GM21447 (cell line): ENCODE results near the gene NQO2.

Experiments
- ATAC-seq: cut with Tn5 transposase; IDR thresholded peaks from one replicate; pipeline ENCODE4 v1.9.1; 2021; ENCODE audit not compliant: unreplicated experiment

NQO2 gene, protein sequence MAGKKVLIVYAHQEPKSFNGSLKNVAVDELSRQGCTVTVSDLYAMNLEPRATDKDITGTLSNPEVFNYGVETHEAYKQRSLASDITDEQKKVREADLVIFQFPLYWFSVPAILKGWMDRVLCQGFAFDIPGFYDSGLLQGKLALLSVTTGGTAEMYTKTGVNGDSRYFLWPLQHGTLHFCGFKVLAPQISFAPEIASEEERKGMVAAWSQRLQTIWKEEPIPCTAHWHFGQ

DNA sequence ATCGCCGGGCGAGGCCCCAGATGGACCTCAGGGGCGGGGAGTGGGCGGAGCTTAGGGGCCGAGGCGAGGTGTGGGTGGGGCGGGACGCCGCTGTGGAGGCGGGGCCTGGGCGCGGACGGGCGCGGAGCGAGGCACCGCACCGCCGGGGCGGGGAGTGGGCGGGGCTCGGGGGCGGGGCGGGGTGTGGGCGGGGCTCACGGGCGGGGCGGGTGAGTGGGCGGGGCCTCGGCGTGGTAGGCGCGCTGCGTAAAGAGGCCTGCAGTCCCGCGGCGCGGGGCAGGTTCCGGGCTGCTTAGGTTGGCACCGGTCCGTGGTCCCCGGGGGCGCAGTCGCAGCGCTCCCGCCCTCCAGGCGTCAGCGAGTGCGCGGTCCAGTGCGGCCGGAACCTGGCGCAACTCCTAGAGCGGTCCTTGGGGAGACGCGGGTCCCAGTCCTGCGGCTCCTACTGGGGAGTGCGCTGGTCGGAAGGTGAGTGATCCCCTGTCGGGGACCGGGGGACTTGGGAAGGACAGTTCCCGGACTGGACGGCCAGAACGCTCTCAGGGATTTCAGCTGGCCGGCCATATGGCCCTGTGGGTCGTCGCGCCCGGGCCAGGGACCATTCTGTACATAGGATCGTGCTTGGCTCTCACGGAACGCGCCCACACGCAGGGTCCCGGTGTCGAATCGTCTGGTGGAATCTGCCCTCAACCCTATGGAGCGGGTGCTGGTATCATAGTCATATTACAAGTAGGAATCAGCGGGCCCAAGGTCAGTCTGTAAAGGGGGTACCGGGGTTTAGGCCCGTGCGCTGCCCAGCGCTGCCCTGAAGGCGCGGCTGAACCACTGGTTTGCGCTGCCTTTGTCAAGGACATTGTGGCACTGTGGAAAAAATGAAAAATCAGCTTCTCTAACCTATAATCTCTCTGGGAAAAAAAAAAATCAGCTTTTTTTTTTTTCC is at the start of gene NQO2:
Gene NQO2, plus strand, starts transcription at position 277 of the 940 bp plus-strand sequence. CDS start 6,659 bp downstream, outside the sequence.
- ATAC-seq, result peak; percentile 57

DNA sequence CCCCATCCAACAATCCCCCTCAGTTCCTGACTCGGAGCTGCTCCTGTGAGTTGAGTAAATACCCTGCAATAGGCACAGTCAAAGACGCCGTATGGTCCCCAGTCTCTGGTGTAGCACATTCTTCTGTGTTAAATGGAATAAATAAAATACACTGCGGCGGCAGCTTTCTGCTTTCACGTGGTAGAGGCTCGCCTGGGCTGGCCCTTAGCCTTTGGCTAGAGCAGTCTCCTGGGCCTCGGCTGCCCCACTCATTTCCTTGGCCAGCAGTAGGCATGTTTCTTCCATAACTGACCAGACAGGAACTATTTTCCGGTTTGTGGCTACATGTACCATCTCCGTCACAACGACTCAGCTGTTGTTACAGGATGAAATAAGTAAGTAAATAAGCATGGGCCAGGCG is 49.0 kb upstream of the NQO2 start:
- ATAC-seq, result no peak

DNA sequence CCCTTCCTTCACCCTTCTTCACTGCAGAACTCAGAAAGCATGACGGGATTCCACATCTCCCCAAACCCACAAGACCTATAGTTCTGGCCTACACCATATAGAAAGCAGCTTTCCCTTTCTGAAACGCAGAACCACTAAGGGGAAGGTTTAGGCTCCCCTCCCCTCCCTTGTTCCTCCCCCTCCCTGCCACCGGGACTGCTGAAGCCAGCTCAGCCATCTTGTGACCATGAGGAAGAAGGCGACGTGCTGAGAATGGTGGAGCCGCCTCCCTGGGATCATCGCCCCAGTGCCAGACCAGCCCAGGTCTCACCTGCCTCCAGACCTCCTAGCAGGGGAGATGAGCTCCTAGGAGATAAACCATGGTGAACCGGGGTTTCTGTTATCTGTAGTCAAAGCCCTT is 48.0 kb upstream of the NQO2 start:
- no peak for ATAC-seq

DNA sequence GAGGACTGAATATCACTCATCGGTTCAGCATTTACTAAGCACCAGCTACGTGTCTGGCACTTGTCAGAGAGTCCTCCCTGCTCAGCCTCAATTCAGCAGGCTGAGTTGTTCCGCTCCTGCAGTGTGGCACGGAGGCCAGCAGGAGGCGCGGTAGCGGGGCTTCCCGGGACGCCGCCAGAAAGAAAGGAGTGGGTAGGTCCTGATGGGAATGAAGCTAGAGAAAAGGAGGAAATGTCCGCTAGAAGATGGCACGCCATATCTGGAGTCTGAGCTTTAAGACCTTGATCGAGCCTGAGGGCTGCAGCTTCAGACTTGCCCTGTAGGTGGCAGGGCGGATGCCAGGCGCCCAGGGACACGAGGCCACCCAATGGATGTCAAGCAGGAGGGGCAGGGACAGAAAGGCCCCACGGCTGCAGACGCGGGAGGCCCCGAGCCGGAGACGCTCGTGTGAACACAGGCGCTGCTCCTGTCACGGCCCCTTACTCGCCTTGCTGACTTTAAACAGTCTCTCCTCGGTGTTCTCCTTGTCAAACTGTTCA is 47.1 kb upstream of the NQO2 start:
- ATAC-seq, result no peak

DNA sequence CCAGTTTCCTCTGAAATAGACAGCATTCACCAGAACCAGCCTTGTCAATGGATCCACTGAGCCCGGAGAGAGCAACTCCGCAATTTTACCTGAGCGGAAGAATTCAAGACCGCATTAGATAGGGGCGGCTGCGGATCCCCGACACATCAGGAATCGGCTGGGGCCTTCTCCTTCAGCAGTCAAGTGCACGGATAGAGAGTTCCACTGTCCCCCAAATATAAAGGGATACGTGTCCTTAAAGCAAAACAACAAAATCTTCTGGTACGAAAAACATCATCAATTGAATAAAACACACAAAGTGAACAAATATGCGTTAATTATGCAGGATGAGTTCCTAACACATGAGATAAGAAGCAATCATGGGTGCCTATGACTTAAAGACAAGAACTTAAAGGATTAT is 46.6 kb upstream of the NQO2 start:
- ATAC-seq, result no peak

DNA sequence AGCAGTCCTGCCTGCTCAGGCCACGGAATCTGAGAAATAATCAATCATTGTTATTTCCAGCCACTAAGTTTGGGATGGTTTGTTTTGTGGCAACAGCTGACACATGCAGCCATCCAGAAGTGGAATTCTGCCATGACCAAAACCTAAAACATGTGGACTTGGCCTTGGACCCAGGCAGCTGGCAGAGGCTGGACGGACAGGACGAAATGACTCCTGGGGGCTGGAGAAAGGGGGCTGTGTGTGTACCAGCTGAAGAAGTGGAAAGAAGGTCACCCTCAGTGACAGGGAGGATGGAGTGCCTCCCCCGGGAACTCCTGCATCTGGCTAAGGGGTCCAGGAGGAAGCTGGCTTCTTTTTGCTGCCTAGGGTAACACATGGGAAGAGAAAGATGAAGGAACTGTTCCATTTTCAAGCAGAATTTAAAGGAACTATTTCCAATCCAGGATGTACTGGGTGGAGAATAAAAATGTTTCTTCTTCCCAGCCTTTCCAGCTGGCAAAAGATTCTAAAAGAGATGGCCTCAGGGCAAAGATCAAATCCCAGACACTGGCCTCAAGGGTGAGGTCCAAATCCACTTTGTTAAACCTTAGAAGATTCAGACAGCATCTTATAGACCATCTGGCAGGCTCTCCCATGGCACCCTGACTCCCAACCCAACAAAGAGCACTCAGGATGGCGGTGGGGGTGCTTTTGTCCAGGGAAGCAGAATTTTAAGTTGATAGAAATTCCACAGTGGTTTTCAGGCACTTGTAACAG is 42.6 kb upstream of the NQO2 start:
- ATAC-seq, result no peak

DNA sequence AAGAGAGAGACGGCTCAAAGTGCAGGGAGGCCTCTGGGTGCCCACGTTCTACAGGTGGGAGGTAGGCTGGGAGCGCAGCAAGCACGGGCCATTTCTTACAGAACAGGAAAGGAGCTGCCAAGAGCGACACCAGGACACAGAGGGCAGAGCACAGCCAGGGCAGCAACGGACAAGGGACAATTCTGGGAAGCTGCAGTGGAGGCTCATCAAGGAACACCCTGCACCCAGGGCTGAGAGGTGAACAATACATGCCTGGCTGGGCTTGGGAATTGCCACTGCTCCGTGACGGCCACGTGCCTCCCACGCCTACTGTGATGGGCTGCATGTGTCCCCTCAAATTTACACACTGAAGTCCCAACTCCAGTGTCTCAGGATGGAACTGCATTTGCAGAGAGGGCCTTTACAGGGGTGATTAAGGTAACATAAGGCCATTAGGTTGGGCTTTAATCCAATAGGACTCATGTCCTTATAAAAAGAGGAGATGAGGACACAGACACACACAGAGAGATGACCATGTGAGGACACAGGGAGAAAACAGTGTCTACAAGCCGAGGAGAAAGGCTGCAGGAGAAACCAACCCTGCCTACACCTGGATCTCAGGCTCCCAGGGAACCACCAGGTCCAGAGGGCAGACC is 41.9 kb upstream of the NQO2 start:
- ATAC-seq, result no peak

DNA sequence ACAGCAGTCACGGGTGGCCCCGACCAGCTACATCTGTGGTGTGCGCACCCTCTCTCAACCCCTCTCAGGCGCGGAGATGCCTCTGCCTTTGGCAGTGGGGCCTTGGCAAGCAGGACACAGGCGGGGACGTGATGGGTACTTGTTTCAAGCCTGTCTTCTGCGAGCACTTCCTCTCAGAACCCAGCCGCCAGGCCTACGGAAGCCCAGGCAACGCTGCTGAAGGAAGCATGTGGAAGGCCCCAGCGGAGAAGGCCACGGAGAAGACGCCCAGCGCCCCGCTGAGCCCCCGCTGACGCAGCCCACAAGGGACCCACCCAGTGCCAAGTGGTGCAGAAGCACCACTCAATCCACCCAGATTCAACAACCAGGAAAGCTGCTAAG is 41.4 kb upstream of the NQO2 start:
- ATAC-seq, result no peak

DNA sequence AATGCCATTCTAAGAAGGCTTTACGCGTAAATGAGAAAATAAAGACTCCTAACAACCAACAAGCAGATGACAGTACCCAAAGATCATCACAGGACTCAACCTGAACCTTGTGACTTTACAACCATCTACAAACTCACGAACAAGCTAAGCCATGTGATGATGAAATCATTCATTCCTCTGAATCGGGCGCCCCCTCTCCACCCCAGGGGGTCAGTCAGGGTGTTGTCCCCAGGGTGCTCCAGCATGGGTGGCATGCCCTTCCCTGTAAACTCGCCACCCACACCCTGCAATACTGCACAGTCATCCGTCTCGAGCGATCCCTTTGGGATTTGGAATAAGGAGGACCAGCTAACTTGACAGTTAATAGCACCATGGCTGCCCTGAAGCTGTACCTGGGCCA is 40.9 kb upstream of the NQO2 start:
- no peak for ATAC-seq

DNA sequence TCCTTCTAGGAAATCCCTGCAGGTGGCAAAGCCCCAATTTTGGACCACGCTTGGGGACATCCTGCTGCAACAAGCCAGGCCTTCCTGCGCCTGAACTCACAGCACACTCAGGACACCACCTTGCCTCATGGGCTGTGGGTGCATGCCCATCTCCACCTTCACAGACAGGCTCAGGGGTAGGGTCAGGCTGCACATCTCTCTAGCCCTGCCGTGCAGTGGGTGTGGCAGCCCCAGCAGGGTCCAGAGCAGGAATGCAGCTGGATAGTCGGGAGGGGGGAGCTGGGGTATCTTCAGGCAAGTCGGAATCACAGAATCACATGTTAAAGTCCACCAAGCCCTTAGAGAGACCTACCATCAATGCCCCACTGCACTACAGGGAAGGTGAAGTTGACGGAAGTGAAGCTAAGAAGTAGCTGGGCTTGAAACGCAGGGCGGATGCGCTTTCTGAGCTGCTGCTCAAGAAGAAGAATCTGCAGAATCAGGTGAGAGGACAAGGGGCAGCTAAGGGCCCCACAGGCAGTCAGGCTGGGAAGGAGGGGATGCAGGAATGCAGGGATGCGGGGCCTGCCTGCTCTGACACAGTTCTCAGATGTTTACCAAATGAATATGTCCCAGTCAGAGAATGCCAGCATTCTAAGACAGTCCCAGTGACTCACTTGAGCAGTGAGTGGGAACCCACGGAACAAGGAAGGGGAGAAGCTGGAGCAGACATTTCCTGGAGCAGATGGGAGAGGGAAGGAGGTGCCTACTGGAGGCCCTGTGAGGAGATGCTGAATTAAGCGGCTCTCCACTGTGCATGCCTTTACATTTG is 39.6 kb upstream of the NQO2 start:
- ATAC-seq, result no peak

DNA sequence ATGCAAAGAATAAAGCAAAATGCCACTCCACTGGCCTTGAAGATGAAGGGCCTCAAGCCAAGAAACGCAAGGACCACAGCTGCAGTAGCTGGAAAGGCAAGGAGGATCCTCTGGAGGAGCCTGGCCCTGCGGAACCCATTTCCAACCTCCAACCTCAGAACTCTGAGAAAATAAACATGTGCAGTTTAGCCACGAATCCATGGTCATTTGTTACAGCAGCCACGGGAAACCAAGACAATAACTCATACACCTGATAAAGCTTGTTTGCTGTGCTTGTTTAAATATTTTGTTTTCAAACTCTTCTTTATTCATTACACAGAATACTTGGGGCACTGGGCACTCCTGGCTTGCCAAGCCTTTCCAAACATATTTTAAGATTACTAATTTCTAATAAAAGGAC is 38.8 kb upstream of the NQO2 start:
- no peak for ATAC-seq

DNA sequence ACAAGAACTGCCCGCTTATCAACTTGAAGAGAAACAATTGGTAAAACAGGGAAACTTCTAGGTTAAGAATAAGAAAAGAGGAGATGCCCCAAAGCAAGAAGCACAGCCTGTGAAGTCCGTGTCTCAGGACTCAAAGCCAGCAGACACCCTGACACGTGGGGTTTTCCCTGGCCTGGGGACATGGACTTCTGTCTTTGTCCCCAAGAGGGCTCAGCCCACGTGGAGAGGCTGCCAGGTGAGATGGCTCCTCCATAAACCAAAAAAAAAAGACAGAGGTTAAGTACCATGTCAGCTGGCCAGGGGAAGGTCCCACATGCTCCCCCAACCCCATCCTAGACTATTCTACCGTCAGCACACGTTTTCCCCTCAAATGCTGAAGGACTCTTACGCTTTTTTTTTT is 38.2 kb upstream of the NQO2 start:
- no peak for ATAC-seq

DNA sequence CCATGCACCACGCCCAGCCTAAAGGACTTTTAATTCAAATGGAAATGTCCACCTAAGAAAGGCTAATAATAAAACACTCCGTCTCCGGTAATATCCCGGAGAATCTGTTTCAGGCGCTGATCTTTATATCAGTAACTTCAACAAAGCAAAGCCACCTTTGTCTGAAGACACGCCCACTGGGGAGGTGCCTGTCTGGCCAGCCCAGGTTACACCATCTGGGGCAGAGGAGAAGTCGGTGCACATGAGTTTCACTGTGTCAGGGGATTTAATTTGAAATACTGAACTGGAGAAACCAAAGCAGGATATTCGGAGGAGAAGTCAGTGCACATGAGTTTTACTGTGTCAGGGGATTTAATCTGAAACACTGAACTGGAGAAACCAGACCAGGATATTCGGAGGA is 37.7 kb upstream of the NQO2 start:
- ATAC-seq, result no peak

DNA sequence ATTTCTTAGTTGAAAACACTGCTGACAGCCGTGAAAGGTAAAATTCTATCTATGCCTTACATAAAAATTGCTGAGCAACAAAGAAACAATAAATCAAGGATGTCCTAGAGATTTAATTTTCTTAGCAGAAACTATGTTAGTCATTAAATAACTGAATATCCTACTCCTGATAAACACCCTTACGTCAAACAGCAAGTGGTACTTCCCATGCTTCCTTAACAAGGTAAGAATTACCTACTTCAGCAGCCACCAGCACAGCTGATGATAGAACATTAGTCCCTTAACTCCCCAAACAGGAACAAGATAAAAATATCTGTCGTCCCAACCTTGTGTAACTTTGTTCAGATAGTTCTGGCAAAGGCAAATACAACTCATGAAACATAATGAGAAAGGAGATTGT is 37.1 kb upstream of the NQO2 start:
- no peak for ATAC-seq

DNA sequence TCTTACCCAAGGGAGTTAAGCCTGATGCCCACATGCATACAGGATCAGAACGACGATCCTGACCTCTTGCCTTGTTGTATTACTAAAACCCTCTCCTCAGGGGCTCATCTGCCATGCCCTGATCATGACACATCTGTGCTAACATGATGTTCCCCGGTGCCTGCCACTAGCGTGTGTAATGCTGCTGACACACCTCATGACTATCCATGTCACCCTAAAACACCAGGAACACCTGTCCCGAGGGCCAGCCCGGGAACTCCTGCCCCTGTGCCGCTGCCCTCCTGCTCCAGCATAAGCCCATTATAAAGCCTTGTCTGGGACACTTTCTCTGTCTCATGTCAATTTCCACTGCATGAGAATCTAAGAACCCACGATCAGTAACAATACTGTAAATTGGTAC is 35.9 kb upstream of the NQO2 start:
- no peak for ATAC-seq

DNA sequence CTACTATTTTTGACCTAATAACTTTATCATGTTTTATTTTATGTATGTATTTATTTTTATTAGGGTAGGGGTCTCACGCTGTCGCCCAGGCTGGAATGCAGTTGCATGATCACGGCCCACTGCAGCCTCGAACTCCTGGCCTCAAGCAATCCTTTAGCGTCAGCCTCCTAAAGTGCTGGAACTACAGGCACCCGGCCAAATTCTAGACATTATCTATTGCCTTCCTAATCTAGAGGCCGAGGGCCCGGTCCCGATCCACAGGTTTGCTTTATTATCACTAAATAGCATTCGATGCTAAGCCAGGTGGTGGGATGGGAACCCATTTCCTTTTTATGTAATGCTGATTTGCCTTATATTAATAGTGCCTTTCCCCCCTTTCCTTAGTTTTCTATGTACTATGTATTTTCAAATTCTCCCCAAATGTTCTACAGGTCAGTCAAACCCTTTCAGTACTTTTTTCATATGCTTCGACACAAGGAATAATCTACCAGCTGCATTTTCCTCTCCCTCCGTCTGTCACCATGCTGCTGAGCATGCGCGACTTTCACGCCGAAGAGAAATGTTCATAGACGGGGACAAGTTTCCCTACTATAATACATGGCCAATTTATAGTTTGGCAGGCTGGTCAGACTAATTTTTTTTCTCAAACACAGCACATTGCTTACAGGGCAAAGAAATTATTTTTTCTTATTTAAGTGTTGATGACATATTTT is 34.7 kb upstream of the NQO2 start:
- no peak for ATAC-seq

DNA sequence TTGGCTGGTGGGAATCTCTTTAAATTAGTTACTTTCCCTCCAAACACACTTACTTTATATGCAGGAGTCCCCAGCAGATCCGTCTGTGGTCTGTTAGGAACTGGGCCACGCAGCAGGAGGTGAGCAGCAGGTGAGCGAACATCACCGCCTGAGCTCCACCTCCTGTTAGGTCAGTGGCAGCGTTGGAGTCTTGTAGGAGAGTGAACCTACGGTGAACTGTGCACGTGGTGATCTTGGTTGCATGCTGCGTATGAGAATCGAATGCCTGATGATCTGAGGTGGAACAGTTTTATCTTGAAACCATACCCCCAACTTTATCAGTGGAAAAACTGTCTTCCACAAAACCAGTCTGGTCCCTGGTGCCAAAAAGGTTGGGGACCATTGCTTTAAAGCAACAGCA is 33.3 kb upstream of the NQO2 start:
- no peak for ATAC-seq

DNA sequence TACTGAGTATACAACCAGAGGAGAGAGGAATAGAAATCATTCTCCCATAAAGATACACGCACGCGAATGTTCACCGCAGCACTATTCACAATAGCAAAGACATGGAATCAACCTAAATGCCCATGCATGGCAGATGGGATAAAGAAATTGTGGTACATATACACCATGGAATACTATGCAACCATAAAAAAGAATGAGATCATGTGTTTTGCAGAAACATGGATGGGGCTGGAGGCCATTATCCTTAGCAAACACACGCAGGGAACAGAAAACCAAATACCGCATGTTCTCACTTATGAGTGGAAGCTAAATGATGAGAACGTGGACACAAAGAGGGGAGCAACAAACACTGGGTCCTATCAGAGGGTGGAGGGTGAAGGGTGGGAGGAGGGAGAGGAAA is 31.8 kb upstream of the NQO2 start:
- no peak for ATAC-seq

DNA sequence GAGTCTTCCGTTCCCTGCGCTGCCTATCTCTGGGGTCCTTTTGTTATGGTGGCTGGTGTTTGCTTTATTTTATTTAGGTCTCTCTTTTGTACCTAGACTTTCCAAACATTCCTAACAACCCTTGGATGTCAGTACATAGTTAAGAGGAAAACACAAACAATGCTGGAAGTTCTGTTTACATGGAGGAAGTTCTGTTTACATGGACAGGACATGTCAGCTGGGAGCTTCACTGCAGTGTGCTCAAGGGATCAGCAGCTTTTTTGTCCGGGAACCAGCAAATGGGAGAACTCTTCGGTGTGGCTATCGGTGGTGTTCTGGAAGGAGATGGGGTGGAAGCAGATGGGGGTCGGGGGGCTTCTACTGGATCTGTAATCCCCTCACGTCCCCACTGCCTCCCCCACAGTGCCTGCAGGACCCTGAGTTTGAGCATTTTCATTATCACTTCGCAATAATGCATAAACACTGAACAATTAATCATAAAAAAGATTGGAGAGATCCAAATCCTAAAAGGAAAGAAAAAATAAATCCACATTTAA is 31.0 kb upstream of the NQO2 start:
- ATAC-seq, result no peak
